Liver (tissue), 9 donors: ENCODE measurements around the gene OR11G2. TPM values are rescaled to one million over a fixed set of nuclear protein-coding genes. Genes with fewer than 3 reads are reported as not detected.
"Not testable (repeated sequence)": the region's sequence is repeated elsewhere in the genome, so short reads cannot be mapped to it uniquely, and the experiment has no call there.

ENCODE experiments used
- DNase-seq: peaks from one replicate; pipeline ENCODE4 v3.0.0-alpha.2; 2017; ENCODE audit warnings: low spot score
- H3K27ac ChIP-seq, 2 donors: one replicate each; pipeline ENCODE4 v1.7.0; 2013; ENCODE audit warnings: inconsistent platforms in 2 of 2, low read length in 2 of 2, control low read depth in 1 of 2, low read depth in 1 of 2, mild to moderate bottlenecking in 1 of 2
- H3K27me3 ChIP-seq, 4 donors: one replicate each; pipeline versions ENCODE4 v1.6.1 to v1.7.0; 2013; ENCODE audit warnings: low read length in 3 of 4, inconsistent platforms in 1 of 4, mild to moderate bottlenecking in 1 of 4, moderate library complexity in 1 of 4; ENCODE audit not compliant: control insufficient read depth in 4 of 4, insufficient read depth in 4 of 4
- H3K36me3 ChIP-seq, 4 donors: one replicate each; pipeline versions ENCODE4 v1.6.1 to v1.7.0; 2013; ENCODE audit warnings: low read length in 3 of 4, mild to moderate bottlenecking in 3 of 4, low read depth in 1 of 4, moderate library complexity in 1 of 4; ENCODE audit not compliant: control insufficient read depth in 4 of 4, insufficient read depth in 3 of 4
- H3K4me1 ChIP-seq, 4 donors: one replicate each; pipeline versions ENCODE4 v1.6.1 to v1.7.0; 2013; ENCODE audit warnings: low read length in 3 of 4, mild to moderate bottlenecking in 3 of 4, moderate library complexity in 1 of 4; ENCODE audit not compliant: control insufficient read depth in 4 of 4, insufficient read depth in 4 of 4
- H3K4me3 ChIP-seq, 3 donors: one replicate each; pipeline versions ENCODE4 v1.6.1 to v1.7.0; 2013; ENCODE audit warnings: low read length in 3 of 3, control low read depth in 1 of 3, low read depth in 1 of 3, mild to moderate bottlenecking in 1 of 3
- H3K9ac ChIP-seq, 2 donors: one replicate each; pipeline ENCODE4 v1.7.0; 2013; ENCODE audit warnings: low read length in 2 of 2, mild to moderate bottlenecking in 2 of 2, moderate library complexity in 2 of 2, control low read depth in 1 of 2, low read depth in 1 of 2
- H3K9me3 ChIP-seq, 4 donors: one replicate each; pipeline versions ENCODE4 v1.6.1 to v1.7.0; 2013; ENCODE audit warnings: low read length in 3 of 4; ENCODE audit not compliant: control insufficient read depth in 4 of 4
- ATF3 ChIP-seq: IDR thresholded peaks from 2 replicates; pipeline ENCODE4 v1.6.1; 2016; ENCODE audit warnings: antibody characterized with exemption
- CTCF ChIP-seq: fragments of 150-350 bp; IDR thresholded peaks from 2 replicates; pipeline ENCODE4 v1.5.1; 2017; ENCODE audit warnings: improper control_type of control experiment, low read depth, low read length; ENCODE audit not compliant: missing input control
- EGR1 ChIP-seq, 2 donors: IDR thresholded peaks; 2 replicates each; pipeline ENCODE4 v1.6.1; 2016 to 2018; ENCODE audit warnings: antibody characterized with exemption in 2 of 2, low read depth in 2 of 2
- FOXA1 ChIP-seq: IDR thresholded peaks from 2 replicates; pipeline ENCODE4 v1.6.1; 2016; ENCODE audit warnings: antibody characterized with exemption
- FOXA2 ChIP-seq: IDR thresholded peaks from 2 replicates; pipeline ENCODE4 v1.6.1; 2016; ENCODE audit warnings: antibody characterized with exemption
- GABPA ChIP-seq, 2 donors: IDR thresholded peaks in 1 of 2; conservative IDR thresholded peaks in 1 of 2; 2 replicates each; pipeline ENCODE4 v1.6.1; 2016; ENCODE audit warnings: antibody characterized with exemption in 2 of 2, mild to moderate bottlenecking in 1 of 2, moderate library complexity in 1 of 2
- HNF4A ChIP-seq, 2 donors: conservative IDR thresholded peaks; 2 replicates each; pipeline ENCODE4 v1.6.1; 2016; ENCODE audit warnings: antibody characterized with exemption in 2 of 2, mild to moderate bottlenecking in 2 of 2
- HNF4G ChIP-seq: IDR thresholded peaks from 2 replicates; pipeline ENCODE4 v1.6.1; 2016; ENCODE audit warnings: antibody characterized with exemption
- JUND ChIP-seq, 2 donors: IDR thresholded peaks; 2 replicates each; pipeline ENCODE4 v1.6.1; 2016; ENCODE audit warnings: antibody characterized with exemption in 2 of 2
- MAX ChIP-seq: IDR thresholded peaks from 2 replicates; pipeline ENCODE4 v1.6.1; 2016; ENCODE audit warnings: antibody characterized with exemption
- NR2F2 ChIP-seq: IDR thresholded peaks from 2 replicates; pipeline ENCODE4 v1.6.1; 2016; ENCODE audit warnings: antibody characterized with exemption
- RAD21 ChIP-seq, 2 donors: IDR thresholded peaks; 2 replicates each; pipeline ENCODE4 v1.6.1; 2016; ENCODE audit warnings: antibody characterized with exemption in 2 of 2, mild to moderate bottlenecking in 2 of 2
- RXRA ChIP-seq, 2 donors: IDR thresholded peaks; 2 replicates each; pipeline ENCODE4 v1.6.1; 2017 to 2018; ENCODE audit warnings: antibody characterized with exemption in 2 of 2, mild to moderate bottlenecking in 1 of 2
- SP1 ChIP-seq: IDR thresholded peaks from 2 replicates; pipeline ENCODE4 v1.6.1; 2018; ENCODE audit warnings: antibody characterized with exemption, mild to moderate bottlenecking
- YY1 ChIP-seq: IDR thresholded peaks from 2 replicates; pipeline ENCODE4 v1.6.1; 2016; ENCODE audit warnings: antibody characterized with exemption, mild to moderate bottlenecking
- ZBTB33 ChIP-seq: IDR thresholded peaks from 2 replicates; pipeline ENCODE4 v1.6.1; 2016; ENCODE audit warnings: antibody characterized with exemption
- whole genome bisulfite sequencing: extraction: QIAGEN DNeasy Blood & Tissue Kit; methylation state at CpG from one replicate; pipeline ENCODE4 v1.1.7; 2013; 5-methylcytosine and 5-hydroxymethylcytosine counted together
- polyA plus RNA-seq, 2 donors: library from polyadenylated mRNA; stranded (reverse) in 1 of 2; unstranded in 1 of 2; fragments of 200-250 nt in 1 of 2; fragments of >200 nt in 1 of 2; fragmentation: Nextera tagmentation in 1 of 2; extraction: Ambion mirVana in 1 of 2; gene quantifications; one replicate each; pipeline versions ENCODE4 v1.2.1 to v1.2.3, GENCODE V29; 2013 to 2015
- total RNA-seq, 2 donors: library from RNA; depleted of rRNA; stranded (reverse); fragments of >200 nt; gene quantifications; one replicate each; pipeline ENCODE4 v1.2.3, GENCODE V29; 2014
- donor health status: healthy.
- donor health status: healthy.
- donor health status: healthy.
- donor health status: healthy.
- donor health status: healthy.

Gene OR11G2
- total and polyA plus RNA-seq, 4 donors: not detected

GRCh38 chr14:20194101-20194500 lies 3.4 kb downstream of the OR11G2 start:
- no peak for DNase-seq
- Histone ChIP-seq H3K4me3 (no peak overlapping the region), H3K4me1 (no peaks in the 10 kb centered on the region), H3K9me3 (no peaks in the 10 kb centered on the region), H3K36me3 (no peaks in the 10 kb centered on the region), H3K9ac (no peak overlapping the region), H3K27me3 (no peaks in the 10 kb centered on the region), H3K27ac (no peak overlapping the region)
- no peak for TF ChIP-seq HNF4G
- no peak for TF ChIP-seq SP1
- no peak for TF ChIP-seq FOXA1
- TF ChIP-seq RXRA (IDR thresholded peaks at IDR 0.05): no peak
- TF ChIP-seq ZBTB33: no peak
- TF ChIP-seq EGR1 (IDR thresholded peaks at IDR 0.05; ENCODE audit: low read depth in 2 of 2): no peak
- TF ChIP-seq YY1: no peak
- no peak for TF ChIP-seq JUND (IDR thresholded peaks at IDR 0.05)
- TF ChIP-seq ATF3: no peak
- no peak for TF ChIP-seq CTCF
- TF ChIP-seq GABPA (IDR thresholded peaks at IDR 0.05 in 1 of 2, conservative IDR thresholded peaks at IDR 0.05 in 1 of 2): no peak
- no peak for TF ChIP-seq NR2F2
- TF ChIP-seq MAX: no peak
- TF ChIP-seq FOXA2: no peak

- not testable (repeated sequence) for DNase-seq, H3K4me1 ChIP-seq, H3K9ac ChIP-seq, H3K27ac ChIP-seq, H3K9me3 ChIP-seq, H3K4me3 ChIP-seq, H3K27me3 ChIP-seq, H3K36me3 ChIP-seq
- 61% methylated on average over 6 of the region's 6 CpGs for WGBS
Observed at GRCh38 chr14:20195170-20195569, 4.5 kb downstream of the OR11G2 start.

- H3K4me3 ChIP-seq: no peak overlapping the region
- WGBS: 23% methylated on average over 2 of the region's 2 CpGs
Observed at GRCh38 chr14:20195911-20196310, 5.2 kb downstream of the OR11G2 start.

More at GRCh38 chr14:20195911-20196310, 5.2 kb downstream of the OR11G2 start:
- H3K27ac ChIP-seq: no peak overlapping the region
- H3K9ac ChIP-seq: no peak overlapping the region
- H3K27me3 ChIP-seq: no peaks in the 10 kb centered on the region
- TF ChIP-seq HNF4A (conservative IDR thresholded peaks at IDR 0.05) (no peak), FOXA2 (no peak), RAD21 (IDR thresholded peaks at IDR 0.05) (no peak), FOXA1 (no peak)
- no peak for DNase-seq
- H3K9me3 ChIP-seq: no peaks in the 10 kb centered on the region
- H3K36me3 ChIP-seq: no peaks in the 10 kb centered on the region
- H3K4me1 ChIP-seq: no peaks in the 10 kb centered on the region
